ENCODE results near the gene VASH2.
"Not testable (repeated sequence)": the region's sequence is repeated elsewhere in the genome, so short reads cannot be mapped to it uniquely, and the experiment has no call there.

VASH2 gene

DNA sequence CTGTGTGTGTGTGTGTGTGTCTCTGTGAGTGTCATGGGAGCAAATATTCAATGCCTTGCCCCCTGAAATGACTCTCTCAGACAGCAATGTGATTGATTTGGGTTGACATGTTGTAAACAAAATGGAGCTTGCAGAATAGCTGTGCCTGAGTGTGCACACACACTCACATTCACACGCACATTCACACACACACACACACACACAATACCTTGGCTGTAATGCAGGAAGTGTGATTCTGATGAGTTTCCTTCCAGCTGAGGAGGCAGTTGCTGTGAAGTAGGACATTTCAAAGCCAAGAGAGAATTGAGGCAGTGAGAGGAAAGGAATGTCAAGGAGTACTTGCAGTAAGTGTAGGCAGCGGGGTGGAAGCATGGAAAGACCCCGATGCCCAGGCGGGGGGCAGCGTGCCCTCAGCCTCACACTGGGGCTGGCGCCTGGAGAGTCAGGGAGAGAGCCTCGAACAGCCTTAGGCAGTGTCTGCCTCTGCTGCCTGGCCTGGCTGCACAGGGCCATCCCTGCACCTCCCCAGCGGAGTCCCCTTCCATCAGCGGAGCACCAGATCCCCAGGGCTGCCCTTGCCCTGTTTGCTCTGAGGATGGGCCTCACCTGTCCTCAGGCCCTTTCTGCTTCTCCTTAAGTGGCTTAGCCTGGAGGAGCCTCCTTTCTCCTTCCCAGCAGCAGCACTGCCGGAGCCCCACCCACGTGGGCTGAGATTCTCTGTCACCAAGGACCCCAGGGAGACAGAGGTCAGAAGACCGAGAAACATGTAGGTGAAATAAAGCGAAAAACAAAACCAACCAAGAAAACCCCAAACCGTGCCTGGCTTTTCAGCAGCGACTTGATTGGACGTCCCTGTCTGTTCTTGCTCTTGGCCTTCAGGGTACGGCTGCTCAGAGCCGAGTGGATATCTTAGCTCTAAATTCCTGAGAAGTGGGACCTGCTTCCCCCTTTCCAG, 9.2 kb downstream of the VASH2 start:
- no peak for DNase-seq

DNA sequence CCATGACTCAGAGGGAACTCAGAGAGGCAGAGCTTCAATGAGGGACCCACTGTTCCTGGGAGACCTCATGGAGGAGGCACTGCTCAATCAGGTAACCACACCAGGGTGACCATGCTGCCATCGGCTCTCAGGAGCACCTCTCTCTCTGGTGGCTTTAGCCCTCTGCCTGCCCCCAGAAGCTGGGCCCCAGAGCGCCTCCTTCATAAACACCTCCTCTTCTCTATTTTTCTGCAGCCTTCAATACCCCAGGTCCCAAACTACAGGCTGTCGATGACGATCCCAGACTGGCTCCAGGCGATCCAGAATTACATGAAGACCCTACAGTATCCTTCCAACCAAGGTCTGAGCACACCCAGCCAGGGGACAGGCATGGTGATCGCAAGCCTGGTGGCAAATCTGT, 10.6 kb downstream of the VASH2 start:
- no peak for DNase-seq

DNA sequence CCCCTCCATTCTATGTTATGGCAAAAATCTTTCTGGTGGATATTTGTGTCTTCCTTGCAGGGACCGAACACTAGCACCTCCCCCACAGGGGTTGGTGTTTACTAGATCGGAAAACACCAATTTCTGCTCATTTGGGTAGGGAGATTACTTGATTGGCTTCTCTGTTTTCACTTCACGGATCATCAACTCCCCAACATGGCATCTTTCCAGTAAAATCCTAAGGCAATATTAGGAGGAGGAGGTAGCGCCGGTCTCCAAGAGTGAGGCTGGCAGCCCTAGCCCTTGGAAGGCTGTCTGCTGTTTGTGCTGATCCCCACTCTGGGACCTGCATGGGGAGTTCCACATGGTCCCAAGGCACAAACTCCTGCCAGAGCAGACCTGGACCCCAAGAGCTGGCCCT, 12.2 kb downstream of the VASH2 start:
- no peak for DNase-seq

DNA sequence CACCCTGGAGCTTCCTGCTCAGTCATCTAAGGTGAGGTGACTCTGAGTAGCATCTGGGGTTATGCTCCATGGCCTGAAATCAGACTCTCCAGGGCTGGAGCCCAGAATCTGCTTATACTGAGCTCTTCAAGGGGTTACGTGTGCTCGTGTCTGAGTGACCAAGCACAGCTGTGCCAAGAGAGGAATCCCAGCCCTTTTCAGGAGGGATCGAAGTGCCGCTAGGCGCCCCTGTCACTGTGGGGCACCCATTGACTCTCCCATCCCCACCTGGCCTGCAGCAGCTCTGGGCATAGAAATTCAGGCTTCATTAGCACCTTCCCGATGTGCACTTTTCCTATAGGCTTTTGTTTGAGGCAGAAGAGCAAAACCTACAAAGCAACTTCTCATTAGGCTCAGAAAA, 13.8 kb downstream of the VASH2 start:
- DNase-seq, result no peak

DNA sequence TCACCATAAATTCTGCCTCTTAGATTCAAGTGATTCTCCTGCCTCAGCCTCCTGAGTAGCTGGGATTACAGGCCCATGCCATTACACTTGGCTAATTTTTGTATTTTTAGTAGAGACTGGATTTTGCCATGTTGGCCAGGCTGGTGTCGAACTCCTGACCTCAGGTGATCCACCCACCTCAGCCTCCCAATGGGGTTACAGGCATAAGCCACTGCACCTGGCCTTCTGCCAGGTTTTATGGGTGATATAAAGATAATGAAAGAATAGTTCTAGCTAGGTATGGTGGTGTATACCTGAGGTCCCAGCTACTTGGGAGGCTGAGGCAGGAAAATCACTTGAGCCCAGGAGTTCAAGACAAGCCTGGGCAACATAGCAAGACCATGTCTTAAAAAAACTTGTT, 14.7 kb downstream of the VASH2 start:
- DNase-seq, result not testable (repeated sequence)

DNA sequence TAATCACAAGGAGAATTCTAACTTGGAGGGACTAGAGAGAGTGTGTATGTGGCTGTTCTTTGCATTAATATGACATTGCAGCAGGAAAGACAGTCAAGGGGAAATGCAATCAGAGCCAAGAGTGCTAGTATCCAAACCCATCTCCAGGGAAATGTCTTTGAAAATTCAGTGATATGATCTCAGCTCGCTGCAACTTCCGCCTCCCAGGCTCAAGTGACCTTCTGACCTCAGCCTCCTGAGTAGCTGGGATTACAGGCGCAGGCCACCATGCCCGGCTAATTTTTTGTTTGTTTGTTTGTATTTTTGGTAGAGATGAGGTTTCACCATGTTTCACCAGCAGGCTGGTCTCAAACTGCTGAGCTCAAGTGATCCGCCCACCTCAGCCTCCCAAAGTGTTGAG, 16.3 kb downstream of the VASH2 start:
- DNase-seq, result no peak

DNA sequence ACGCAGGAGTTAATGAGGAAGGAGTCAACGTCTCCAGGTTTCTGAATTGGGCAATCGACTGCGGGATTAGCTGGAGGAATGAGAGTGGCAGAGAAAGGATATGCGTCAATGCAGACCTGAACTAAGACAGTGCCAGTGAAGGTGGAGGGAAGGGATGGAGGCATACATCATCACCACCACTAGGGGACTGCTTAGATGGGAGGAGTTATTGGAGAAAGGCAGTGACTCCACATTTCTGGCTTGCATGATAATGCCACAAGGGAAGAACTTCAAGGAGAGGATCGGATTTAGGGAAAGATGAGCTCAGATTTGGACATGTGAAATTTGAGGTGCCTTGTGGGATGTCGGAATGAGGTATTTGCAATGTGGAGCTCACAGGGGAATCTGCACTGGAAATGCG, 17.5 kb downstream of the VASH2 start:
- no peak for DNase-seq

DNA sequence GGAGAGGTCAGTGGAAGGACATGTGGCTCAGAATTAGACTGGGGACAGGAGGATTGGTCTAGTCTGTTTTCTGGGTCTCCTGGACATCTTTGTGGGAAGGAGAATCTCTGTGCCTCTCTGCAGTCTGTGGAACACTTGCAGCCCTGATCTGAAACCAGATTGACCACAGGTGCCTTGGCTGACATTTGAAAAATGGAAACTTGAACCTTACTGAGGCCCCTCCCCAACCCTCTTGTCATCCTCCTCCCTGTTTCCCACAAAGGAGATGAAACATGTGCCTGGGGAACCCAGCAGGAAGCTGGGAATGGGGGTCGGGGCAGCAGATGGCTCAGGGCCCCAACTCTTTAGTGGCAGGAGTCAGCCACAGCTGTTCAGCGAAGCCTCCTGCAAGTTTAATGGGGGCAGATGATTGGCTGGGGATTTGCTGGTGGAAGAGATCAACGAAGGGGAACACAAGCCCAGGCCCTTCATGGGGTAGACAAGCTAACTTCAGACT, 18.1 kb downstream of the VASH2 start:
- no peak for DNase-seq

DNA sequence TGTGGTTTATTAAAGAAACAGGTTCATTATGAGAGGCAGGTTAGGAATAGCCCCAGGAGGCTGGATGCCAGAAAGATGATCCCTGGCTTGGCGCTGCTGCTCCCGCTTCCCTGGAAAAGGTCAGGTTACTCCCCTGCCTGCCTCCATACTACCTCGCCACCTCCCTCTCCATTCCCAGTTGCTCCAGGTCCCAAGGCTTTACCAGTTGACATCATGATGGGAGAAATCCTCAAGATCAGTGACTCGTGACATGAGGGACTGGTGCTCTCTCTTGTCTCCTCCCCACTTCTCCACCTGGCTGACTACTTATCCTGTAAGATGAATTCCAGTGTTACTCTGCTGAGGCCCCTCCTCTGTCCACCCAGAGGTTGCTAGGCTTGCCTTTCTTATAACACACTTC, 19.7 kb downstream of the VASH2 start:
- no peak for DNase-seq

DNA sequence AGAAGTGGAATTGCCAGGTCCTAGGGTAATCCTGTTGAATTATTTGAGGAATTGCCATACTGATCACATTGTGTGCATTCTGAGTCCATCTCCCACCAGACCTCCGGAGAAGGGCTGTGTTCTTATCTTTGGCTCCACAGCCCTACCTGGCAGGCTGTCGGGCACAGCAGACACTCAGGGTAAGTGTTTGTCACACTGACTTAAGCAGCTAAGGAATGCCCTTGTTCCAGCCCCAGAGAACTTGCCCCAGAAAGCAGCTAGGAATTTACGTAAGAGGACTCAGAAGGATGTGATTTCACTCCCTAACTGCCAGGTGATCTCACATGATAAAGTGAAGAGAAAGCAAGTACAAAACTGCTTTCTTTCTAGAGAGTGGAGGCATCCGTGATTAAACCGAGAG, 21.0 kb downstream of the VASH2 start:
- no peak for DNase-seq

DNA sequence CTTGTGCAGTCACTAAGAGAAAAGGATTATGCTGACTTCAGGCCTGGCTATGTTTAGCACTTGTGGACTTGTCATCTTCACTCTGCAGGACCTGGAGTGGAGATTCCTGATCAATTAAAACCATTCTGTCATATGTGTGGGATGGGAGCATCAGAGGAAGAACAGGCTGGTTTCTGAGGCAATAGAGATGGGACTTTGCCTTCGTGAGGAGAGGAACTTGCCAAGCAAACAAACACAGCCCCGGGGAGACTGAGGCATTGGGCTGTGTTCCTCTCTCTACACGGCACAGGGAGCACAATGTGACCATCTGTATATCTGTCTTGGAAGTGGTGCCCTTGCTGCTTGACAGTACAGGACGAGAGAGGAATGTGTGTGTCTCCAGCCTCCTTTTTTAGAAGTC, 23.1 kb downstream of the VASH2 start:
- DNase-seq, result no peak

DNA sequence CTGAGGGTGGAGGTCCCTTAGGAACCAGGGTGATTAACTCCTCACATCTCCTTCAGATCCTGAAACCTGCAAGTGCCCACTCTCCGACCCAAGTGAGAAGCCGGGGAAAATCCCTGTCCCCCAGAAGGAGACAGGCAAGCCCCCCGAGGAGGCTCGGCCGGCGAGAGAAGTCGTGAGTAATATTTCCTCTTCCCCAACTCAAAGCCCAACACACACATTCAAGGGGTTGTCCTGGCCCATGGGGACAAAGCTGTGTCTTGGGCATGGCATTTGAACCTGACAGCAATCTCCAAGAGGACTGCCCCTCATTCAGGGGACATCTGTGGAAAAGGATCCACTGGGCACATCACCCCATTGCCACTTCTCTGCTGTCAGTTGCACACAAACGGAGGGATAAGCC, 23.6 kb downstream of the VASH2 start:
- DNase-seq, result no peak

DNA sequence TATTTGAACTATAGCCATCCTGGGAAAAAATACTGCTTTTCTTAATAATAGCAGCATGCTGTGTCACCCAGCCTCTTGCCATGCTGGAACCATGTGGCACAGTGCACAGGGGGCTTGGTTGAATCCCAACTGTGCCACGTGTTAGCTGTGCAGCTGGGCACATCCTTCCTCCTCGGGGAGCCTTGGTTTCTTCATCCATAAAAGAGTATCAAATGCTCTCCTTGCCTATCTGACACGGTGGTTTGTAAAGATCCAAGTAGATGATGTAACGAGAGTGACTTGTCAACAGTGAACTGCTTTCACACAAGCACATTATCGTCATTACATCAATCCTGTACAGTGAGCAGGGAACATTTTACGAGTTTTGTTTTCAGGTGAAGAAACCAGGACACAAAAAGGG, 24.4 kb downstream of the VASH2 start:
- no peak for DNase-seq

DNA sequence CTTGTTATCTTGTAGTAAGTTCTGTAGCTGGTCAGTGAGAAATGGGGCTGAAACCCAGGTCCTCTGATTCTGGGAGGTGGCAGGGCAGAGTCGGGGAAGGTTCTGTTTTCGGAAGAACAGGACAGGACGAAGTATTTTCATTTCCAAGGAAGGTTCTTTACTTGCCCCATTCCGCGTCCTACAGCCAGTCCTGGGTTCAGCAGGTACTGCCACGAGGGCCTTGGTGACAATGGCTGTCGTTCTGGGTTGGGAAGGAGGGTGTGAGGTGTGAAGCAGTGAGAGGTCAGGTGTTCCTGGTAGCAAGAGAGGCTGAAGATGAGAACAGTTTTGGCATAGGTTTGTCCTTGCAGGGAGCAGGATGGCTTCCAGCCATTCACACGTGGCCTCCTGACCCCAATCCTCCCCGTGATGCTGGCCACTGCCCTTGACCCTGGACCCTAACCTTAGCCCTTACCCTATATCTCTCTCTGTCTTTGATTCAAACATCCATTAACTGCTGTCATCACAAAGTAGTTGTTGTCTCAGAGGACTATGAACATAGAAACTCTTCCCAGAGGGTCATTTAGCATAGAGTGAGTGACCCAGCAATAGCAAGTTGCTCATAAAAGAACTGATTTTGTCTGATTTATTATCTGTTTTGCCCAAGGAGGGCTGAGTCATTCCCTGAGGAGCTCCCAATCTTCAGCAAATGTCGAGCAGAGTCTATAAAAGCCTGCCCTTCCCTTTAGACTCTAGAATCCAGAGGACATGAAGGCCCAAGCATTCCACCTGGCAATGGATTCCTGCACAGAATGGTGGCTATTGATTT, 25.0 kb downstream of the VASH2 start:
- no peak for DNase-seq

DNA sequence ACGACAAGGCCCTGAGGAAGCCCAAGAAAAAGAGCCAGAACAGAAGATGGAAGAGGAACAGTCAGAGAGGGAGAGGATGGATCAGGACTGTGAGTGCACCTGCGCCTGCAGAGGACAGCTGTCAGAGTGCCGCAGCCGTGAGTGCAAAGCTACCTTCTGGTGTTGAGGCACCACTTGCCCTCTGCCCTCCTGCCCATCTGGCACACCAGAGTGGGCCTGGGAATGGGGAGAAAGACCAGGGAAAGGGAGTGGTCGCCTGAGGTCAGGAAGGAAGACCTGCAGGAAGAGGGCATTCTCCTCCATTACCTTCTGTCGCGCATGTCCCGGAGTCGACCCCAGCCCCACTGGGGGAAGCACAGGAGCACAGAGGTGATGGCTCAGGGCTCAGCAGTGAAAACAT, 26.2 kb downstream of the VASH2 start:
- peak; percentile 40 for DNase-seq

DNA sequence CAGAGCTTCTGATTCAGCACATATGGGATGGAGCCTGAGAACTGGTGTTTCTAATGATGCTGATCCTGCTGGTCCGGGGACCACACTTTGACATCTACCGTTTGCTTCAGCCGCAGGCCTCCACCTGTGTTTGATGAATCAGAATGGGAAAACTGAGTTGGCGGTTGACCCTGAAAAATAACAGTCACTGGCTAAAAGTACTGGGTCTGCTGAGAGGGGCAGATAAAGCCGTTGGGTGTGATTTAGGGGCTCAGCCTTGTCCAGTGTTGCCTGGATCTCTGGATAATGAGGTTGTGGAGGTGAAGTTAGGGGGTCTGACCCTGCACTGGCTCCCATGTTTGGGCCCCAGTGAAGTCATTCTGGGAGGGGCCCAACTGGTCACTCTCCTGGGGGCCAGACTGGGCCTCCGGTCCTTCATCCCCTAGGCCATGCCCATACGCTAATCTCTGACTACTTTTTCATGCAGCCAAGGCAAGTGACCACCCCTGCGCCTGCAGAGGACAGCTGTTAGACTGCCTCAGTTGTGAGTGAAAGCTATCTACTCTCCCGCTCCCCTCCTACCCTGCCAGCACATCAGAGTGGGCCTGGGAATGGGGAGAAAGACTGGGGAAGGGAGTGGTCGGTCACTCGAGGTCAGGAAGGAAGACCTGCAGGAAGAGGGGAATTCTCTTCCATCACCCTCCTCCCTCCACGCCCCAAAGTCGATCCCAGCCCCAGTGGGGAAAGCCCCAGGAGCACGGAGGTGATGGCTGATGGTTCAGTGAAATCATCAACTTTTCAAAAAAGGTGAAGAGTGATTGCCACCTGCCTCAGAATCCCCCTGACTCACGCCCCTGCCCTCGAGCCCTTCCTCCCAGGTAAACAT, 27.7 kb downstream of the VASH2 start:
- no peak for DNase-seq

DNA sequence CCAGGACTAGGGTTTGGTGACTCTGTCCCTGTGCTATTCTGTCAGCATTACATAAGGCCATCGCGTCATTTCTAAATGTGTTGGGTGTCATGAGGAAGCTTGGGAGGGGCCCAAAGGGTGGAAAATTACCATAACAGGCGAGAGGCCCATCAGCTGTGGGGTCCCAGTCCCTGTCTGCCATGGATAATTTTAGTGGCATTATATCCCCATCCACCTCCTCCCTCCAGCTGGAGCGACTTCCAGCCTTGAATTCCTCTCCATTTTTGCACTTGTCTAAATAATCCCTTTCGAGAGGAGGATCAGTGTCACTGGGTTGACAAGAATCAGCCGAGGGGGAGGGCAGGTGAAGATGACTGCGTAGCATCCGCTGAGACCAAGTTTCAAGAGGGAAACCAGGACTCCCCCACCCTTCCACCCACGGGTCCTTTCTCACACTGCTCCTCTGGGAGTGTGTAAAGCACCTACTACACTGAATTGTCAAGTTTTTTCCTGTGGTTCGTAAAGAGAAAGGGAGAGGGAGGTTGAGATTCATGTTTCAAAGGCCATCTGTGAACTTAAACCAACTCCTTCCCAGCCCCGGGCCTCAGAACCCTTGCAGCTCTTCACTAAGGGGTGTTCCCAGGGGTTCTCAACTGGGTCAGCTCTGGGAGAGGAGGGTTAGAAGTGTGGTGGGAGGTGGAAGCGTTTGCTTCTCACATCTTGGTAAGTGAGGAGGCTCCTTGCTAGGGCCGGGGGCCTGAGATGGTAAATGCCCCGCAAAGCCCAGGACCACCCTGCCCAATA, 29.2 kb downstream of the VASH2 start:
- no peak for DNase-seq

DNA sequence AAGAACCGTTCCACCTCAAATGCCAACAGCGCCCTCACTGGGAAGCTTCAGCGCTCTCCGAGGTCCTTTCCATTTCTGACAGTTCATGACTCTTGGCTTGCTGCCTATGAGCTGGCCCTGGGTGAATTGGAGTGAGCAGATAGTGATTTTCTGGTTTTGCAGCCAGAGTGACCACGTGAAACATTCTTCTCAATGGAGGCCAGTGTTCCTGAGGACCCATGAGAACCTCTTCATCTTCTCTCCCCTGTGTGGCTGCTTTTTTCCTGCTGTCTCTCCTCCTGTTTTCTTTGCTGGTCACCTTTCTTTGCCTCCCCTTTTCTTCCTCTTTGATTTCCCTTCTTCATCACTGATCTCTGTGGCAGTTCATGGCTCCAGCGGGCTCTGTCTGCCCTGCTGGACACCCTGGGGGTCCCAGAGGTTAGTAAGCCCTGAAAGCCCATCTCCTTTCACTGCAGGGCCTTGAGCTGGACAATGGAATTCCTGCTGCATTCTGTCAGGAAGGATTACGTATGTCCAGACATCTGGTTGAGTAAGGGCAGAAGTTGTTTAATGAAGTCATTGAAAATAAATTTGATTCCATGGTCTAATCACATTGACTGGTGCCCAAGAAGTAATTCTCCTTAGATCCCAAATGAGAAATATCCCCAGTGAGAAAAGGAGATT, 29.9 kb downstream of the VASH2 start:
- no peak for DNase-seq

DNA sequence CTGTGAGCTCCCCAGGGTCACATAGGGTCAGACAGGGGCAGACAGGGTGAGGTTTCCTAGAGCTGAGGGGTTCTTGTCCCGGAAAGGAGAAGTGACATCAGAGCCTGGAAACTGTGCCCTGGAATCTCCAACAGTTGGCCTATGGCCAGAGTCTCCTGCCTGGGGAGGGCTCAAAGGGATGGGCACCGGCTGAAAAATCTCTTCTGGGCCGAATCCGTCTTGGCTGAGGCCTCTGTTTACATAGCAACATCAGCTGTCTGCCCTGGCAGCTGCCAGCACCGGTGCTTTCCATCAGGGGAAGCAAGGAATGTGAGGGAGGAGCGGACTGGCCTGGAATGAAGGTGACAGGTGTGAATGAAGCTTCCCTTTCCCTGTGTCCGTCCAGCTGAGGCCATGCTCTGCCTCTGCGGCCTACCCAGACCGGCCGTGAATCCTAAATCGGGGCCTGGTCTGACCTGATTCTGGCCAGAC, 30.7 kb downstream of the VASH2 start:
- DNase-seq, result no peak

DNA sequence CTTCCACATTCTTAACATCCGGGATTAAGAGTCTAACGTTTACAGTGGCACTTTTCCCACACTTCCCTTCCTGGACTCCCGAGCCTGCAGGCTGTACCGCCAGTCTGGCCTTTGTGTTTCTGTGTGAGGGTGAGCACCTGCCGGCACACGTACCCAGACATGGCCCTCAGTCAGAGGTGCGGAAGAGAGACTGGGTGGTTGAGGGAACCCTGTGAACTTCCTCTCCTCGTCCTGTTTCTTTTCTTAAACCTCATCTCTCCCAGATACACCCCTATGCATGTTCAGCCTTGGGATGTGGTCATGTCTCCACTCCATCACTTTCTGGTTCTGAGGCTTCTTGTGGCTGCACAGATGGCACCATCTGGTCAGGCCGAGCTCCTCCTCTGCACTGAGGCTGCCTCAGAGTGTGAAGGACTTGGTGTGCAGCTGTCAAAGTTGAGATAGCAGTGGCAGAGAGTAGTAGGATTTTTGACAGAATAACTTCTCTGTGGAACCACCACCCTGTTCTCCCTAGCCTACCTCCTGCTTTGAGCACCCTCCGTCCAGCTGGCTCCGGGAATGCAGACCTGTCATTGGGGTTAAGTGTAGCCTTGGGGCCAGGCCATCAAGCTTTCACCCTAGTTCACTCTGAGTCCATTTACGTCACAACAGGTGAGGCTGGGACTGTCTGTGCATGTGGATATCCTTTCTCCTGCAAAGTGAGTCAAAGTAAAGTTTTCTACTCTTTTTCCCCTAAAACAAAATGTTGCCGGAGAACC, 31.4 kb downstream of the VASH2 start:
- no peak for DNase-seq
